ENCODE measurements around the gene EDNRA.

EDNRA gene

DNA sequence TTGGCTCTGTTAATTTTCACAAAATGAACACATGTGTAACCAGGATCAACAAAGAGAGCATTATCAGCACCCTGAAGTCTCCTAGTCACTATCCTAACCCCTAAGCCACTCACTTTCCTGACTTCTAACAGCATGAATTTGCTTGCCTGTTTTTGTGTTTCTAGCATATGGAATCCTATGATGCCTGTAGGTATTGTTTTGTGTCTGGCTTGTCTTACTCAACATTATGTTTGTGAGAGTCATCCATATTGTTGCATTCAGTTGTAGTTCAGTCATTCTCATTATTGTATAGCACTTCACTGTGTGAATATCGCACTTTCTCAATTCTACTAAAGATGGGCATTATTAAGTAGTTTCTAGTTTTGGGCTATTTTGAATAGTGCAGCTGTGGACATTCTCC is 15.6 kb downstream of the EDNRA start:
- DNase-seq (ENCODE audit: low spot score) (no peak), FAIRE-seq (no peak)

GRCh38 chr4:147498031-147498660 is 17.2 kb downstream of the EDNRA start:
- DNase-seq (ENCODE audit: low spot score) (peak; percentile 4), FAIRE-seq (no peak)

DNA sequence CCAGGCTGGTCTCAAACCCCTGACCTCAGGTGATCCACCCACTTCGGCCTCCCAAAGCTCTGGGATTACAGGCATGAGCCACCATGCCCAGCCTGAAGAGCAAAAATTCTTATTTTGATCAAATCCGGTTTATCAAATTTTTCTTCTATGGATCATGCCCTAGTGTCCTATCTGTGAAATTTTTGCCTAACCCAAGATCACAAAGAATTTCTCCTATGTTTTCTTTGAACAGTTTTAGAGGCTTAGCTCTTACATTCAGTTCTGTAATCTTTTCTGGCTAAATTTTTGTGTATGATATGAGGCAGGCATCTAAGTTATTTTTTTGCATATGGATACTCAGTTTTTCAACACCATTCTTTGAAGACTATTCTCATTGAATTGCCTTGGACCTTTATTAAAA is 27.4 kb downstream of the EDNRA start:
- no peak for DNase-seq (ENCODE audit: low spot score)
- FAIRE-seq, result no peak

- no peak for DNase-seq (ENCODE audit: low spot score)
- FAIRE-seq, result no peak
Observed at GRCh38 chr4:147509386-147509785, 28.5 kb downstream of the EDNRA start.

DNA sequence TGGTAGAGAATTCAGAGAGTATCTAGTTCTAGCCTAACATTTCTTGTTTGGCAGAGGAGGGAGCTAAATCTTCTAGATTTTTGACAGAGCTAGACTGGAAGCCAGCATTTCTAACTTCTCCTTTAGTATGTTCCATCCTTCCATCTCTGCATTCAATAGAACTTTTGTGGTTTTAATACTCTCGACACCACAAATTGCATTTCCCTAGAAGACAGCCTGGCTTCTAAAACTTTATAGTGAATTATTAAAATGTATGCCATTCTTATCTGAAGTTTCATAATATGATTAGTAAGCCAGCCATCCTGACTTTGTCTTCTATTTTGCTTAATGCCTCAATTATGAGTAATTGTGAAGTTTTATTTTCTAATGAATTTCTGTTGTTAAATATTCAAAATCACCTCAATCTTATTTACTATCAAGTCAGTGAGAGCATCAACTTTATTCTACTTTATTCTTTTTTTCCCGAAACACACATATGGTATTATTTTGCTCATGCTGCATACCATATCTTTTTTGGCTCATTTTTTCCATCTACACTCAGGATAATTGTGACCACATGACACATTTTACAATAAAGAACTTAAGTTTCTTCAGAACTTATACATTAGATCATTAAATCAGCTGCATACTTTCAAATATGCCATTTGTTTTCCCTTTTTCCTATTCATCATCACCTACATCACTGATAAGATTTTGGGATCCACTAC is 30.2 kb downstream of the EDNRA start:
- no peak for DNase-seq (ENCODE audit: low spot score)
- no peak for FAIRE-seq

DNA sequence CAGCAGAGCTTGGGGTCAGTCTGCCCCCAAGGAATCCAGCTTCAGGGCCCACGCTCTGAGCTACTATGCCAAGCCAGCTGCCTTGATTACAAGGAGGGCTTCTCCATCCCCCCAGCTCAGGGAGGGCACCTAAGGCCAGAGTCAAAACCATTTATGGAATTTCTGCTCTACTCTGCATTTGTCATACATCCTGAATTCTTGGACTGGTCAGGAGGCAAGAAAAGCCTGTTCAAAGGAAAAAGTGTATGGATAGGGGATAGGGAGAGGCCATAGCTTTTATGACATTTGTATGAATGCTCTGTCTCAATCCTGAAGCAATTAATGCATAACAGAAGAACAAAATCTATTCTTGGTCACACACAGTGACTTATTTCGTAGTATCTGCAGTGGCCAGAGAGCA is 32.2 kb downstream of the EDNRA start:
- FAIRE-seq (no peak), DNase-seq (ENCODE audit: low spot score) (no peak)

GRCh38 chr4:147513952-147514351 is 33.1 kb downstream of the EDNRA start:
- no peak for DNase-seq (ENCODE audit: low spot score)
- no peak for FAIRE-seq

GRCh38 chr4:147515220-147515936 is 34.5 kb downstream of the EDNRA start:
- no peak for DNase-seq (ENCODE audit: low spot score)
- no peak for FAIRE-seq

DNA sequence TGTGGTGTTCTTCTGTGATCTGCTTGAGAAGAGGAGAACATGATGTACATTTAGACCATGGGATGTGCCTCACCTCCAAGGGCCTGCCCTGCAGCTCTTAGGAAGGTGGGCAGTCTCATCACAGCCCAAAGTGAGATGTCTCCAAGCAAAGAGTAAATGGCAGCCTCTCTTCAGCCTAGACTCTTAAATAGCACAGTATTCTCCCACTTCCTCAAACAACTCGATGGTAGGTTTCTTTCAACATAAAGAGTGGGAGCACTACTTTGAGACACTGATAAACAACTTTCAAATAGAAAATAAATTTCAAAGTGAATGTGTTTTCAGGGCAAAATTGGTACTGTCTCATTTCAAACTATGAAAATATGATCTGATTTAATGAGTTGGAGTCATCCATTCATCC is 35.2 kb downstream of the EDNRA start:
- no peak for FAIRE-seq
- DNase-seq (ENCODE audit: low spot score), result no peak

DNA sequence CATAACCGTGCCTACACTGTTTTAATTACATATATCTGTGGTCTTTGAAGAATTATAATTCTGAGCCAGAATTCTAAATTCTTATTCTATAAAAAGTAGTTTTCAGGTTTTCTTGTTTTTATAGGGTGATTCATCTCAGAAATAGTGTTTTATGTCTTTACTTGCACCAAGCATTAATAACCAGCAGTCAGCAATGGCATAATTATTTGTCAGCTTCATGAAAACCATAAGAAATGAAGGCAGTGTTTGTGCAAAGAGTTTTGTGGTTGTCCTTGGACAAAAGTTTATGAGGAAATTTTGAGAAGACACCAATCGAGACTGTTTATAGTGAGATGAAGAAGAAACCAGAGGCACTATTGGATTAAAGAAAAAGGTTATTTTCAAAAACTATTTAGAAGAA is 37.2 kb downstream of the EDNRA start:
- FAIRE-seq, result no peak
- DNase-seq (ENCODE audit: low spot score), result no peak

DNA sequence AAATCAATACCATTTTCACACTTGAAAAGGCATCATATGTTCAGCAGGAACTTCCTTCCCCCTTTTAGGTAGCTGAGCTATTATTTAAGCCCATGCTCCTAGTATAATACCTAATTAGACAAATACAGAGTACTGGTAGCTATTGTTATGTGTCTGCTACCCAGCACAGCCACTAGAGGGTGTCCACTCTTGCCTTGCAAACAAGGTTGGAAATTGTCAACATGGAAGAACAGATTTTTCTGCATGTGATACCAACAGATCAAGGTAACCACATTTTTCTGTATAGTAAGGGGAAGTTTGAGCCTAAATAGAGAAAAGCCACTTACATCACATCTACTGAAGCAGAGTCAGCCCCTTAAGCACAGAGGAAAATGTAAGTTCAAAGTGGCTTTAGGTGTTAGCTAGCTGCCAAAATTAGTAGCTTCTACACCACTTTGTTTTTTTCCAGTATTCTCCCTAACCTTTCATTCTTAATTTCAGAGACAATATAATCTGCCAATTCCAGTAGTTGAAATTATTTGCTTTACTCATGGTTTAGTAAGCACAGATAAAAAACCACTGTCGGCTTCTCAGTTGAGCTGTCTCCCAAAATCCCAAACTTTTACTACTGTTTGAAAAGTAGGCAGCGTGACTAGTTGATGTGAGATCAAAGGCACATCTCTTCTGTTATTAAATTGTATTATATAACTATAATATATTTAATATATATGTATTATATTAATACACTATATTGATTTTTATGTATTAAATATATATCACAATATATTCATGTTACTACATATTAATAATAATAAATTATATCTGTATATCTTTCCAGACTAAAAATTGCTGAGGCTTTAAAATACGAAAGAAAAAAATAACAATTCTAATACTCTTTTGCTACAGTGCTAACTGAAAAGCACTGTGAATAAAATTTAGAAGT is 38.2 kb downstream of the EDNRA start:
- DNase-seq (ENCODE audit: low spot score) (peak; percentile 28), FAIRE-seq (no peak)

GRCh38 chr4:147524601-147525000 is 43.7 kb downstream of the EDNRA start:
- FAIRE-seq (no peak), DNase-seq (ENCODE audit: low spot score) (no peak)

- FAIRE-seq, result no peak
- DNase-seq (ENCODE audit: low spot score), result no peak
Observed at GRCh38 chr4:147525494-147526271, 44.8 kb downstream of the EDNRA start.

- DNase-seq (ENCODE audit: low spot score) (no peak), FAIRE-seq (no peak)
Observed at GRCh38 chr4:147526272-147526654, 45.4 kb downstream of the EDNRA start.

- no peak for FAIRE-seq
- no peak for DNase-seq (ENCODE audit: low spot score)
Observed at GRCh38 chr4:147528054-147528453, 47.2 kb downstream of the EDNRA start.

- DNase-seq (ENCODE audit: low spot score) (no peak), FAIRE-seq (no peak)
Observed at GRCh38 chr4:147530134-147530533, 49.2 kb downstream of the EDNRA start.

GRCh38 chr4:147530723-147531122 is 49.8 kb downstream of the EDNRA start:
- no peak for DNase-seq (ENCODE audit: low spot score)
- no peak for FAIRE-seq

DNA sequence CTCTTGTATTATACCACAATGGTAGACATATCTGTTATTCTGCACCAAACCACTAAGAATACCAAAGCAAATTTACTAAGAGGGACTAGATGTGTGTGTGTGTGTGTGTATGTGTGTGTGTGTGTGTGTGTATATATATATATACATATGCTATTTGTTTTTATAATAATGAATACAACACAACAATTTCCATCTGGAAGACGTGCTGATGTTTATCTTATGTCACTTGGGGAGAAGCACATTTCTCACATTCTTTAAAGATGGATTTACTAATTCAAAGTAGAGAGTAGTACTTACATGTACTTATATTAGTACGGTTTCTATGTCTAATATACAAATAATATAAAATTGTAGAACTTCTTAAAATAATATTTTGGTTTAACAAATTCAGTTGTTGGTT is 52.0 kb downstream of the EDNRA start:
- no peak for FAIRE-seq
- DNase-seq (ENCODE audit: low spot score), result no peak

DNA sequence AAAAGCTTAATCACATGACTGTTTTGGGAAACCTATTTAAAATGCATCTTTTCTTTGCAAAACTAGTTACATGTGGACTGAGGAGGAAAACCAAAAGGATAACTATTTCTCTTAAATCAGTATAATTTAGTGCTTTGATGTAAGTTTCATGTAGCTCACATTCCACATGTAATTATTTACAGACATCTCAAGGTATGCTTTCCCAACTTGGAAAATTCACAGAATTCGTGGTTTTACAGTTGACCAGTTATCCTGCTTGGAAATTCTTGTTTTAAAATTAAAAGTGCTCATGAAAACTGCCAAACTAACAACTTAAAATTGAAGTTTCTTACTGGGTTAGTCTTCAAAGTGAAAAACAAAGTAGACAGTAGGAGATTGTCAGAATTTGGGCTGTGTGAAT is 52.4 kb downstream of the EDNRA start:
- FAIRE-seq (peak; percentile 80), DNase-seq (ENCODE audit: low spot score) (no peak)

- no peak for DNase-seq (ENCODE audit: low spot score)
- FAIRE-seq, result no peak
Observed at GRCh38 chr4:147535124-147535523, 54.2 kb downstream of the EDNRA start.

DNA sequence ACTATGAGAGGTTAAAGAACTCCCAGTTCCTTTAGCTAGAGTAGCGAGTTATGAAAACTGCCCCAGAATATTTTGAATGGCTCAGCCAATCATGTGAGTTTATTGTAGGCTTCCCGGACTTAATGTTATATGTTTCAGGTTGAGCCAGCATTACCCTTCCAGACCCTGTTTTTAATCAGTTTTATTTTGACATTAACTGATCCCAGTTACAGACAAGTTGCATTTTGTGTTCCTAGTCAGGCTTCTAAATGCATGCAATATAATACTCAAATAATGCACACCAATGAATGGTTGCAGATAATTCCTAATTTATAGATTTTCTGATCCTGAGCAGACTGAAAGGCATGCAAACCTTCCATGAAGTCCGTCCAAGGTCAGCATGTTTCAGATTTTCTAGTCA is 57.8 kb downstream of the EDNRA start:
- no peak for FAIRE-seq
- no peak for DNase-seq (ENCODE audit: low spot score)
